HFFc6 (cell line): Measurements from ENCODE around the gene SCAND1. TPM values are rescaled to one million over a fixed set of nuclear protein-coding genes. Genes with fewer than 3 reads are reported as not detected.

Experiments
- DNase-seq: peaks from one replicate; pipeline ENCODE4 v3.0.0-alpha.2; 2018
- H3K27ac Mint-ChIP-seq: 2 replicates; pipeline ENCODE4 v1.8.0; 2020; ENCODE audit warnings: mild to moderate bottlenecking, mixed read lengths
- H3K27me3 Mint-ChIP-seq: 2 replicates; pipeline ENCODE4 v1.8.0; 2021; ENCODE audit warnings: mild to moderate bottlenecking, moderate library complexity, mixed read lengths; ENCODE audit not compliant: insufficient read depth
- H3K36me3 Mint-ChIP-seq: 2 replicates; pipeline ENCODE4 v1.8.0; 2021; ENCODE audit warnings: low read depth, mixed read lengths
- H3K4me1 Mint-ChIP-seq: 2 replicates; pipeline ENCODE4 v1.8.0; 2020; ENCODE audit warnings: low read depth, mixed read lengths
- H3K4me3 Mint-ChIP-seq: 2 replicates; pipeline ENCODE4 v1.8.0; 2020; ENCODE audit warnings: mild to moderate bottlenecking, moderate library complexity, mixed read lengths
- H3K9me3 Mint-ChIP-seq: 2 replicates; pipeline ENCODE4 v1.8.0; 2020; ENCODE audit warnings: mild to moderate bottlenecking, mixed read lengths
- total RNA-seq, 6 experiments: library from RNA; stranded (reverse); fragmentation: NEBNext Ultra II Directional; extraction: Animal tissue kit (Norgen Biotek cat#: 25700); gene quantifications; 2 replicates in 1 of 6; 3 replicates in 5 of 6; pipeline ENCODE4 v1.2.3, GENCODE V29; 2021
- TF ChIP-seq, protein P1 (sequence below): fragments of 200-600 bp; sonication (generic); IDR thresholded peaks from 2 replicates; pipeline ENCODE4 v1.5.0; 2021; ENCODE audit warnings: antibody characterized with exemption, mild to moderate bottlenecking

The SCAND1 gene
- total RNA-seq, 6 experiments from 2014 or later = 76.7 to 97.0 (median 82.8) TPM

DNA sequence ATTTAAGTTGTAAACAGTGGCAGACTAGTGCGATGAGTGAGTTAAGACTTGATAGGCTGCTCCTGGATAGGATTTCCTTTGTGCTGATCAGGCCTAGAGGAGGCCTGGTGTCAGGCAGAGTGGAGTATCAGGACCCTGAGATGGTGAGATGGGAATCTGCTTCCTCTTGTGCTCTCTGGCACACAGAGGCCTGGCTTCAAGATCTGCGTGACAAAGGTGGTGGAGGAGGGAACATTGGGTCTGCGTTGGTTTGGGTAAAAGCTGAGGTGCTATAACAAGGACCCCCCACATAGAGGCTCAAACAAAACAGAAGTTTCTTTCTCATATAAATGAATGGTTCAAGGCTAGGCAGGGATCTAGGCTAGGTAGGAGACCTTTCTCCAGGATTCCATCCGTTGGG, 20.3 kb downstream of the SCAND1 start:
- Mint-ChIP-seq H3K36me3 (peaks cover 12% of the 10 kb centered on the region), H3K9me3 (no peaks in the 10 kb centered on the region), H3K4me3 (no peak overlapping the region), H3K4me1 (peaks cover 12% of the 10 kb centered on the region), H3K27me3 (no peaks in the 10 kb centered on the region; the same call in 1 of the 2 replicates), H3K27ac (no peak overlapping the region)
- no peak for DNase-seq
- TF ChIP-seq, protein P1, sequence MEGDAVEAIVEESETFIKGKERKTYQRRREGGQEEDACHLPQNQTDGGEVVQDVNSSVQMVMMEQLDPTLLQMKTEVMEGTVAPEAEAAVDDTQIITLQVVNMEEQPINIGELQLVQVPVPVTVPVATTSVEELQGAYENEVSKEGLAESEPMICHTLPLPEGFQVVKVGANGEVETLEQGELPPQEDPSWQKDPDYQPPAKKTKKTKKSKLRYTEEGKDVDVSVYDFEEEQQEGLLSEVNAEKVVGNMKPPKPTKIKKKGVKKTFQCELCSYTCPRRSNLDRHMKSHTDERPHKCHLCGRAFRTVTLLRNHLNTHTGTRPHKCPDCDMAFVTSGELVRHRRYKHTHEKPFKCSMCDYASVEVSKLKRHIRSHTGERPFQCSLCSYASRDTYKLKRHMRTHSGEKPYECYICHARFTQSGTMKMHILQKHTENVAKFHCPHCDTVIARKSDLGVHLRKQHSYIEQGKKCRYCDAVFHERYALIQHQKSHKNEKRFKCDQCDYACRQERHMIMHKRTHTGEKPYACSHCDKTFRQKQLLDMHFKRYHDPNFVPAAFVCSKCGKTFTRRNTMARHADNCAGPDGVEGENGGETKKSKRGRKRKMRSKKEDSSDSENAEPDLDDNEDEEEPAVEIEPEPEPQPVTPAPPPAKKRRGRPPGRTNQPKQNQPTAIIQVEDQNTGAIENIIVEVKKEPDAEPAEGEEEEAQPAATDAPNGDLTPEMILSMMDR = no peak

DNA sequence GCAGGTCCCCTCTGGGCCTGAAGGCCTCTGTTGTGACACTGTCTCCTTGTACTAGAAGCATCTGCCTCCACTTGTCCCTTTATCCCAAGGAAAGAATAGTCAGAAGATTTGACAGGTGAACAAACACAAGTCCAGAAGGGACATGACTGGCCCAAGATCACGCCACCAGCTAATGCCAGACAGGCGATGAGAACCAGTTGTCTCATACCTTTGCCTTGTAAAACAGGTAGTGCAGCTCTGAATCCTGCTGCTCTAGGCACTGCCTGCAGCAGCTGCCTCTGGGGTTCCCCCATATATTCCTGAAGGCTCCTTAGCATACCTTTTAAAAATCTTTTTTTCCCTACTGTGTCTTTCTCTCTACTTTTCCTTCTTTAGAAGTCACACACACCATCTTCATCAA, 25.0 kb downstream of the SCAND1 start:
- Mint-ChIP-seq H3K36me3 (peaks cover 27% of the 10 kb centered on the region), H3K27ac (no peak overlapping the region)
- no peak for DNase-seq

GRCh38 chr20:35920523-35920922, 33.8 kb downstream of the SCAND1 start:
- H3K9me3 Mint-ChIP-seq = no peaks in the 10 kb centered on the region
- no peak overlapping the region for H3K4me3 Mint-ChIP-seq
- no peaks in the 10 kb centered on the region for H3K4me1 Mint-ChIP-seq
- TF ChIP-seq, protein P1 = no peak
- H3K27ac Mint-ChIP-seq = no peak overlapping the region
- DNase-seq = no peak
- peaks cover 3% of the 10 kb centered on the region for H3K27me3 Mint-ChIP-seq
- peaks cover 16% of the 10 kb centered on the region for H3K36me3 Mint-ChIP-seq

More for the DNA sequence above, 25.0 kb downstream of the SCAND1 start:
- Mint-ChIP-seq H3K9me3 (no peaks in the 10 kb centered on the region), H3K4me1 (no peaks in the 10 kb centered on the region), H3K27me3 (peaks cover 2% of the 10 kb centered on the region; the same call in 1 of the 2 replicates), H3K4me3 (no peak overlapping the region)
- TF ChIP-seq, protein P1 = no peak

DNA sequence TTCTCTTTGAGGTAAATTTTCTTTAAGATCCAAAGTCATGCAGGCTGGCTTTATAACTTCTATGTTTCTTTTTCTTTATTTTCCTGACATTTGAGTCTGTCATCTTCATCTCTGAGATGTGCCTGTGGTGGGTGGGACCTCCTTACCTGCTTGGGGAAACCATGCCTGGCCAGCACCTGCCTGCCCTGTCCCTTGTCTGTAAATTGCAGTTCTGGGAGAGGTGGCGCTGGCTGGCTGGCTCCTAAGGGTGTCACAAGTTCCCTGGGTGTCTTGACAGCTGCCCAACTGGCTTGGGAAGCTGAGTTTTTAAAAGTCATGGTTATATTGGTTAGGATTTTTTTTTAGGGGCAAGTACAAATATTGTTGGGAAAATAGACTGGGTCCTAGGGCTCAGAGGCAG, 36.3 kb downstream of the SCAND1 start:
- no peaks in the 10 kb centered on the region for H3K9me3 Mint-ChIP-seq
- H3K27me3 Mint-ChIP-seq = peaks cover 3% of the 10 kb centered on the region
- TF ChIP-seq, protein P1 = no peak
- H3K36me3 Mint-ChIP-seq = peaks cover 25% of the 10 kb centered on the region
- no peak overlapping the region for H3K4me3 Mint-ChIP-seq
- DNase-seq = no peak
- no peaks in the 10 kb centered on the region for H3K4me1 Mint-ChIP-seq
- no peak overlapping the region for H3K27ac Mint-ChIP-seq

GRCh38 chr20:35917077-35917476, 37.2 kb downstream of the SCAND1 start:
- H3K27ac Mint-ChIP-seq = no peak overlapping the region
- TF ChIP-seq, protein P1 = no peak

DNA sequence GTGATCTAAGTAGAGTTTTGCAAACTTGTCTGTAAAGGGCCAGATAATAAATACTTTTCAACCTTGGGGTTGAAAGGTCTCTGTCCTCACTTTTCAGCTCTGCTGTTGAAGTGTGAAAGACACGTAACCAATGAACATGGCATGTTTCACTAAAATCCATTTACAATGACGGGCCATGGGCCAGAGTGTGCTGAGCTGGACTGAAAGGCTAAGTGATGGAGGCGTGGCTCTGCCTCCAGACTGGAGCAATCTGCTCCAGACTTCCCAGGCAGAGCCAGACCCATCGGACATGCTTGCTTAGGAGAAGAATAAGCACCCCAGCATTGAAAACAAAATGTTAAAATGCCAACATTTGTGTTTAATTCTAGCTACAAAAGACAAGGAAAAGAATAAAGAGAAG, 41.4 kb downstream of the SCAND1 start:
- Mint-ChIP-seq H3K9me3 (no peaks in the 10 kb centered on the region), H3K27ac (no peak overlapping the region), H3K4me3 (no peak overlapping the region), H3K4me1 (no peaks in the 10 kb centered on the region), H3K36me3 (peaks cover 21% of the 10 kb centered on the region; the same call in 1 of the 2 replicates), H3K27me3 (peaks cover under 1% of the 10 kb centered on the region; the same call in 1 of the 2 replicates)
- TF ChIP-seq, protein P1 = no peak
- DNase-seq = no peak

More at GRCh38 chr20:35917077-35917476, 37.2 kb downstream of the SCAND1 start:
- Mint-ChIP-seq H3K4me3 (no peak overlapping the region), H3K4me1 (no peaks in the 10 kb centered on the region), H3K27me3 (peaks cover 3% of the 10 kb centered on the region), H3K36me3 (peaks cover 25% of the 10 kb centered on the region), H3K9me3 (no peaks in the 10 kb centered on the region)
- no peak for DNase-seq
